Trophoblast cell (in vitro differentiated cells and primary cell): ENCODE results near the gene PMEPA1.

Source experiments
- DNase-seq, 2 donors: peaks; one replicate each; pipeline ENCODE4 v3.0.0-alpha.2; 2016
- H2AFZ ChIP-seq: 2 replicates; pipeline ENCODE4 v1.6.1; 2013; ENCODE audit warnings: low read length, moderate library complexity, mild to moderate bottlenecking; ENCODE audit not compliant: insufficient read depth, poor library complexity
- H2AK5ac ChIP-seq: 2 replicates; pipeline ENCODE4 v1.6.1; 2013; ENCODE audit warnings: mild to moderate bottlenecking, low read length
- H2BK120ac ChIP-seq: 2 replicates; pipeline ENCODE4 v1.6.1; 2013; ENCODE audit warnings: low read length, mild to moderate bottlenecking, moderate library complexity; ENCODE audit not compliant: insufficient read depth, poor library complexity
- H2BK12ac ChIP-seq: 2 replicates; pipeline ENCODE4 v1.6.1; 2013; ENCODE audit warnings: mild to moderate bottlenecking, low read length, moderate library complexity
- H2BK5ac ChIP-seq: 2 replicates; pipeline ENCODE4 v1.6.1; 2013; ENCODE audit warnings: low read length, low read depth, moderate library complexity, mild to moderate bottlenecking; ENCODE audit not compliant: poor library complexity
- H3K14ac ChIP-seq: 2 replicates; pipeline ENCODE4 v1.6.1; 2013; ENCODE audit warnings: mild to moderate bottlenecking, low read length
- H3K18ac ChIP-seq: 2 replicates; pipeline ENCODE4 v1.6.1; 2013; ENCODE audit warnings: mild to moderate bottlenecking, low read length
- H3K23ac ChIP-seq: 2 replicates; pipeline ENCODE4 v1.6.1; 2013; ENCODE audit warnings: low read length
- H3K27ac ChIP-seq: 2 replicates; pipeline ENCODE4 v1.5.1; 2013; ENCODE audit warnings: low read depth, mild to moderate bottlenecking, inconsistent platforms, low read length, moderate library complexity
- H3K27me3 ChIP-seq: 2 replicates; pipeline ENCODE4 v1.6.1; 2013; ENCODE audit warnings: inconsistent platforms, mild to moderate bottlenecking, low read length, moderate library complexity; ENCODE audit not compliant: insufficient read depth
- H3K36me3 ChIP-seq, 2 experiments: 1 replicate in 1 of 2; 2 replicates in 1 of 2; pipeline ENCODE4 v1.6.1; 2013; ENCODE audit warnings: low read length in 2 of 2, mild to moderate bottlenecking in 2 of 2, moderate library complexity in 1 of 2; ENCODE audit not compliant: insufficient read depth in 2 of 2, control insufficient read depth in 1 of 2
- H3K4ac ChIP-seq: 2 replicates; pipeline ENCODE4 v1.6.1; 2013; ENCODE audit warnings: low read depth, mild to moderate bottlenecking, low read length, moderate library complexity
- H3K4me1 ChIP-seq, 2 experiments: 1 replicate in 1 of 2; 2 replicates in 1 of 2; pipeline ENCODE4 v1.6.1; 2013; ENCODE audit warnings: low read length in 2 of 2, mild to moderate bottlenecking in 2 of 2, moderate library complexity in 1 of 2; ENCODE audit not compliant: insufficient read depth in 2 of 2, control insufficient read depth in 1 of 2
- H3K4me2 ChIP-seq: 2 replicates; pipeline ENCODE4 v1.6.1; 2013; ENCODE audit warnings: inconsistent platforms, mild to moderate bottlenecking, low read length, moderate library complexity
- H3K4me3 ChIP-seq: 2 replicates; pipeline ENCODE4 v1.5.1; 2013; ENCODE audit warnings: mild to moderate bottlenecking, low read depth, low read length, inconsistent platforms
- H3K79me1 ChIP-seq: one replicate; pipeline ENCODE4 v1.6.1; 2013; ENCODE audit warnings: low read length
- H3K79me2 ChIP-seq: 2 replicates; pipeline ENCODE4 v1.6.1; 2013; ENCODE audit warnings: low read length, mild to moderate bottlenecking; ENCODE audit not compliant: control insufficient read depth, insufficient read depth, poor library complexity
- H3K9ac ChIP-seq: 2 replicates; pipeline ENCODE4 v1.6.1; 2013; ENCODE audit warnings: mild to moderate bottlenecking, low read length
- H3K9me3 ChIP-seq: 2 replicates; pipeline ENCODE4 v1.6.1; 2013; ENCODE audit warnings: low read depth, mild to moderate bottlenecking, control low read depth, inconsistent platforms, low read length; ENCODE audit not compliant: insufficient read depth
- H4K12ac ChIP-seq: 2 replicates; pipeline ENCODE4 v1.6.1; 2013; ENCODE audit warnings: low read depth, mild to moderate bottlenecking, low read length, moderate library complexity
- H4K8ac ChIP-seq: 2 replicates; pipeline ENCODE4 v1.6.1; 2013; ENCODE audit warnings: low read depth, mild to moderate bottlenecking, low read length, moderate library complexity
- H4K91ac ChIP-seq: one replicate; pipeline ENCODE4 v1.6.1; 2013; ENCODE audit warnings: low read depth, mild to moderate bottlenecking, low read length, moderate library complexity
- WGBS: extraction: QIAGEN DNeasy Blood & Tissue Kit; methylation state at CpG from one replicate; pipeline ENCODE4 v1.1.7; 2013; ENCODE audit warnings: missing lambda C conversion rate; ENCODE audit not compliant: insufficient read length, insufficient coverage; ENCODE audit errors: extremely low coverage; 5-methylcytosine and 5-hydroxymethylcytosine counted together

Gene PMEPA1

DNA sequence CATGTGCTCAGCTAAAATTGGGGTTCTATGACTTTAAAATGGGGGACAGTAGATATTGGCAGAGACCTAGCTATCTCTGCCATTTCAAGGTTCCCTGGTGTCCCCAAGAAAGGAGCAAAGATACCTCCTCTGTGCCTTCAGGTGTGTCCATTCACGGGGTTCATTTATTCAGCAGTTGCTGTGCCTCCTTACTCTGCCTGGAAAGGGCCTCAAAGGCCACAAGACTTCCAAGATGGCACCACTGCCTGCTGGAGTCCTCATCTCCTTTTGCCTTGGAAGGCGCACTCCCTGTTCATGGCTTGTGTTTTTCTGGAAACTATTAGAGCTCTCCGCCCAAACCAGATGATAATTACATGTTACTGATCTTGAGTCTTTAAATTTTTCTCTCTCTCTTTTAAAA, 85.7 kb downstream of the PMEPA1 start:
- Histone ChIP-seq H3K9me3 (peaks cover 5% of the 10 kb centered on the region), H3K14ac (no peak overlapping the region), H3K9ac (no peak overlapping the region), H3K23ac (no peak overlapping the region), H3K27me3 (no peaks in the 10 kb centered on the region), H2BK5ac (peak overlapping the region; percentile 36), H4K8ac (no peak overlapping the region), H2AK5ac (no peak overlapping the region), H2BK12ac (no peak overlapping the region), H3K4ac (no peak overlapping the region), H2AFZ (no peak overlapping the region), H3K79me2 (no peaks in the 10 kb centered on the region), H3K18ac (no peak overlapping the region), H4K12ac (no peak overlapping the region), H3K4me3 (no peak overlapping the region), H2BK120ac (peak overlapping the region; percentile 11), H3K4me2 (no peak overlapping the region), H3K36me3 (no peaks in the 10 kb centered on the region), H3K4me1 (peaks cover 5 to 11% of the 10 kb centered on the region in 2 experiments), H3K79me1 (no peaks in the 10 kb centered on the region), H3K27ac (peak overlapping the region; percentile 31), H4K91ac (peak overlapping the region; percentile 60)
- DNase-seq, result no peak
- WGBS, result no CpG with 5 or more reads among the region's 3 CpGs

DNA sequence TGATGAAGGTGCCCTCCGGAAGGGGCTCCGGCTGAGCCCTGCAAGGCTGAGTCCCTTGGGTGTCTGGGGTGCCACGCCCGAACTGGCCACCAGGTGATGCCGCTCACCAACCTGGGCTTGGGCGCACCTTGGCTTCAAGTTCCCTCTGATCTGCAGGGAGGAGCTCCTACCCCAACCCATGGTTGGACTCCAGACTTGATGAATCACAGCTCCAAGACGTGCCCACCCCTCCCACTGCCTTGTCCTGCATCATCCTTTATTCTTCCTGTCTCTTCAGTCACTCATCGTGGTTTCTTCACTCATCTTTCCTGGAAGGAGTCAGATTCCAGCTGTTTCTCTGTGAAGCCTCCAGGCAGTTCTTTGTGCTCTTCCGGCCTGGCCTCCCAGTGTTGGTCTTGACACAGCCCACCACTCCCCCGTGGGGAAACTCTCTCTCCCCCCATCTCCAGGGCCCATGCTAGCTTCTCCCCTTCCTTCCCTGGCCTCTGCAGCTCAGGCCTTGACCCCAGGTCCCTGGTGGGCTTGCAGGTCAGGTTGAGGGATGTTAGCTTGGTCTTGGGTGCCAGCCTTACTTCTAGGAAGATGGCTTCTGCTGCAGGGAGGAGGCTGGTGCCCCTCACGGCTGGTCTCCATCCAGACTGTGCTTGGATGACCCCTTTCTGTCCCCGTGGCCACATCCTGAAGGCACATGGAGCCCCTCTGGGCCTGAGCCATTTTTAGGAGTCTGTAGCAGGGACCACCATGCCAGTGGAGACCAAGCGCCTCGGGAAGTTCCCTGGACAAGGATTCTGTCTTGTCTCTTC, 87.0 kb downstream of the PMEPA1 start:
- Histone ChIP-seq H3K14ac (peak overlapping the region; percentile 45), H3K36me3 (no peaks in the 10 kb centered on the region), H3K4me2 (no peak overlapping the region), H2BK5ac (no peak overlapping the region), H3K27ac (no peak overlapping the region), H3K4ac (no peak overlapping the region), H4K12ac (no peak overlapping the region), H3K18ac (peak overlapping the region; percentile 45), H3K79me1 (no peaks in the 10 kb centered on the region), H2AFZ (no peak overlapping the region), H2BK12ac (no peak overlapping the region), H3K4me3 (no peak overlapping the region), H4K8ac (no peak overlapping the region), H3K23ac (no peak overlapping the region), H3K79me2 (no peaks in the 10 kb centered on the region), H3K9ac (no peak overlapping the region), H3K9me3 (peaks cover 5% of the 10 kb centered on the region), H2AK5ac (peak overlapping the region; percentile 53), H4K91ac (peak overlapping the region; percentile 16), H3K4me1 (peaks cover 5 to 11% of the 10 kb centered on the region in 2 experiments), H3K27me3 (no peaks in the 10 kb centered on the region), H2BK120ac (no peak overlapping the region)
- peak; percentile 59 to 67 for DNase-seq
- no CpG with 5 or more reads among the region's 14 CpGs for WGBS

DNA sequence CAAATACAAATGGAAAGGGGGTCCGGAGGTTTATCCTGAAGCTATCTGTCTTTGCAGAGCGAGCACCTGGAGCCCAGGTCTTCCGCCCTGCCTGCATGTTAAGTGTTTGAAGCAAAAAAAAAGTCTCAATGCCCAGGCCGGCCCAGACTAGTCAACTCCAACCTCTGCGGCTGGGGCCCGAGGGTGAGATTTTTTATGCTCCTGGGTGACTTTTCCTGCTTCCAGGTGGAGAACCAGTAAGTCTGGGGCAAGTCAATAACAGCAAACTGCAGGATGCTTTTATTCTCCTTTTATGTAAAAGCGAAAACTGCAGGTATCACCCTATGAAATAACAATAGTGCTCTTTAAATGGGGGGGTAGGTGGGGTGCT, 87.6 kb downstream of the PMEPA1 start:
- Histone ChIP-seq H3K27ac (no peak overlapping the region), H2BK120ac (no peak overlapping the region), H2AK5ac (no peak overlapping the region), H3K79me1 (no peaks in the 10 kb centered on the region), H3K9me3 (peaks cover 3% of the 10 kb centered on the region), H3K4ac (no peak overlapping the region), H2BK12ac (no peak overlapping the region), H3K14ac (no peak overlapping the region), H3K27me3 (no peaks in the 10 kb centered on the region), H2AFZ (no peak overlapping the region), H3K9ac (no peak overlapping the region), H3K4me1 (peaks cover 5 to 8% of the 10 kb centered on the region in 2 experiments), H3K18ac (no peak overlapping the region), H3K36me3 (no peaks in the 10 kb centered on the region), H3K23ac (no peak overlapping the region), H3K4me2 (no peak overlapping the region), H3K79me2 (no peaks in the 10 kb centered on the region), H4K8ac (no peak overlapping the region), H2BK5ac (no peak overlapping the region), H4K91ac (no peak overlapping the region), H4K12ac (no peak overlapping the region), H3K4me3 (no peak overlapping the region)
- no peak for DNase-seq
- WGBS, result no CpG with 5 or more reads among the region's 7 CpGs

DNA sequence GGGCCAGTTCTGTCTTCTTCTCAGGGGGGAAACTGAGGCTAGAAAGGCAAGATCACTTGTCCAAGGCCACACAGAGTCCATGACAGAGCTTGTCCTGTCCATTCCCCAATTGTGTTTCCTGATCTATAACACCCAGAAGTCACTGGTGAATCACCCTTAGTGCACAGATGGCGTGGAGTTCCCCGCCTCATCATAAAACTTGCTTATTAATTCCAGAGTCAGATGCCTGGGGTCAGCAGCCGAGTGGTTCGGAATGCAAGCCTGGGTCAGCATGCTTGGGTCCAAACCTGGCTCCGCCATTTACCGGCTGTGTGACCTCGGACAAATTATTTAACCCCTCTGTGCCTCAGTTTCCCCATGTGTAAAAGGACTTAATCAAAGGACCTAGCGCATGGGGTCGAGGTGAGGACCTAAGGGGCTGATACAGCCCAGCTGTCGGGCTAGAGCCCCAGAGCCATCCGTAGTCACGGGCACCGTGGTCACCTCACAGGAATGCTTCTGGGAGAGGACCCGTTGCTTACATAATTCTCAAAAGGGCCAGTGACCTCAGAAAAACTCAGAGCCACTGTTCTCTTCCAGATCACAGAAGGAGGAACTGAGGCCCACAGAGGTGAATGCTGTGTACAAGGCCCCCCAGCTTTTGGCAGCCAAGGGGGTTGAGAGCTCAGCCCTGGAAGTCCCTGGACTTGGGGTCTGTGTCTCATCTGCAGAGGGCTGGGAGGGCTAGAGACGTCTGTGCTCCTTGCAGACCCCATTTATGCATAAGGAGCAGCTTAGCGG, 88.2 kb downstream of the PMEPA1 start:
- H3K27me3 ChIP-seq, result no peaks in the 10 kb centered on the region
- H2AK5ac ChIP-seq, result no peak overlapping the region
- H3K18ac ChIP-seq, result no peak overlapping the region
- H3K4me3 ChIP-seq, result no peak overlapping the region
- no peak overlapping the region for H2BK12ac ChIP-seq
- H3K27ac ChIP-seq, result no peak overlapping the region
- no peak overlapping the region for H2BK120ac ChIP-seq
- H2BK5ac ChIP-seq, result no peak overlapping the region
- H3K9me3 ChIP-seq, result peaks cover 3% of the 10 kb centered on the region
- no peak overlapping the region for H4K8ac ChIP-seq
- no peak overlapping the region for H3K9ac ChIP-seq
- DNase-seq, result no peak
- no peak overlapping the region for H4K91ac ChIP-seq
- H4K12ac ChIP-seq, result no peak overlapping the region
- no peaks in the 10 kb centered on the region for H3K36me3 ChIP-seq
- H3K79me2 ChIP-seq, result no peaks in the 10 kb centered on the region
- H3K23ac ChIP-seq, result no peak overlapping the region
- no peak overlapping the region for H3K4ac ChIP-seq
- WGBS, result no CpG with 5 or more reads among the region's 16 CpGs
- peaks cover 5 to 8% of the 10 kb centered on the region in 2 experiments for H3K4me1 ChIP-seq
- H3K79me1 ChIP-seq, result no peaks in the 10 kb centered on the region
- no peak overlapping the region for H3K4me2 ChIP-seq
- no peak overlapping the region for H3K14ac ChIP-seq
- no peak overlapping the region for H2AFZ ChIP-seq
